OCI-LY1 (cell line): ENCODE data around the gene WWOX.

ENCODE experiments used
- H2AFZ ChIP-seq: fragments of 200-600 bp; sonication (generic), shearing (Covaris generic); 2 replicates; pipeline ENCODE4 v1.6.0; 2014; ENCODE audit warnings: antibody characterized with exemption, mild to moderate bottlenecking, low read length
- H3F3A ChIP-seq: fragments of 200-600 bp; sonication (generic), shearing (Covaris generic); 2 replicates; pipeline ENCODE4 v1.6.0; 2014; ENCODE audit warnings: mild to moderate bottlenecking, antibody characterized with exemption, low read length, moderate library complexity; ENCODE audit not compliant: insufficient read depth
- H3K27ac ChIP-seq: fragments of 200-600 bp; sonication (generic); 2 replicates; pipeline ENCODE4 v1.5.1; 2014; ENCODE audit warnings: low read length, mixed run types, mild to moderate bottlenecking, low read depth; ENCODE audit not compliant: poor library complexity, severe bottlenecking
- H3K27me3 ChIP-seq: fragments of 200-600 bp; sonication (generic); 2 replicates; pipeline ENCODE4 v1.6.0; 2014; ENCODE audit warnings: antibody characterized with exemption, mild to moderate bottlenecking, low read length, moderate library complexity; ENCODE audit not compliant: insufficient read depth
- H3K36me3 ChIP-seq: fragments of 200-600 bp; sonication (generic); 2 replicates; pipeline ENCODE4 v1.6.1; 2014; ENCODE audit warnings: mild to moderate bottlenecking, antibody characterized with exemption, low read length, moderate library complexity, mixed read lengths; ENCODE audit not compliant: insufficient read depth
- H3K4me1 ChIP-seq: fragments of 200-600 bp; sonication (generic); 2 replicates; pipeline ENCODE4 v1.5.1; 2014; ENCODE audit warnings: mild to moderate bottlenecking, low read length, moderate library complexity; ENCODE audit not compliant: insufficient read depth, severe bottlenecking
- H3K4me2 ChIP-seq: fragments of 200-600 bp; sonication (generic), shearing (Covaris generic); 2 replicates; pipeline ENCODE4 v1.6.1; 2014; ENCODE audit warnings: low read length
- H3K4me3 ChIP-seq: fragments of 200-600 bp; sonication (generic); 2 replicates; pipeline ENCODE4 v1.5.1; 2014; ENCODE audit warnings: low read length, low read depth, mild to moderate bottlenecking, mixed read lengths; ENCODE audit not compliant: poor library complexity, severe bottlenecking
- H3K79me2 ChIP-seq: fragments of 200-600 bp; shearing (Covaris generic); 2 replicates; pipeline ENCODE4 v1.6.1; 2016; ENCODE audit warnings: mixed run types, low read length, mixed read lengths; ENCODE audit not compliant: insufficient read depth
- H3K9ac ChIP-seq: fragments of 200-600 bp; sonication (generic), shearing (Covaris generic); 2 replicates; pipeline ENCODE4 v1.6.1; 2014; ENCODE audit warnings: mild to moderate bottlenecking, low read length, mixed read lengths
- H3K9me2 ChIP-seq: fragments of 200-600 bp; sonication (generic), shearing (Covaris generic); 2 replicates; pipeline ENCODE4 v1.6.1; 2014; ENCODE audit warnings: low read depth, mild to moderate bottlenecking, low read length, mixed read lengths
- H3K9me3 ChIP-seq: fragments of 200-600 bp; shearing (Covaris generic); 2 replicates; pipeline ENCODE4 v1.6.1; 2014; ENCODE audit warnings: low read length, mixed read lengths
- H4K20me1 ChIP-seq: fragments of 200-600 bp; sonication (generic), shearing (Covaris generic); 2 replicates; pipeline ENCODE4 v1.6.0; 2016; ENCODE audit warnings: mild to moderate bottlenecking, low read length; ENCODE audit not compliant: insufficient read depth
- CTCF ChIP-seq: fragments of 200-600 bp; sonication (generic), shearing (Covaris generic); IDR thresholded peaks from 2 replicates; pipeline ENCODE4 v1.5.1; 2017; ENCODE audit warnings: mild to moderate bottlenecking, antibody characterized with exemption, low read length, moderate library complexity, mixed read lengths
- EZH2 ChIP-seq: fragments of 200-600 bp; sonication (generic), shearing (Covaris generic); IDR thresholded peaks from 2 replicates; pipeline ENCODE4 v1.8.0; 2017; ENCODE audit warnings: borderline replicate concordance, mixed run types, mild to moderate bottlenecking, antibody characterized with exemption, low read length, moderate library complexity, mixed read lengths

Gene WWOX

GRCh38 chr16:78392585-78393195, 293.2 kb downstream of the WWOX start:
- Histone ChIP-seq H3K4me3 (no peak overlapping the region), H3K36me3 (no peaks in the 10 kb centered on the region), H3K4me2 (no peak overlapping the region), H3K9me2 (no peaks in the 10 kb centered on the region), H3F3A (no peaks in the 10 kb centered on the region), H3K9me3 (no peaks in the 10 kb centered on the region), H3K27me3 (no peaks in the 10 kb centered on the region), H3K4me1 (no peaks in the 10 kb centered on the region), H3K27ac (no peak overlapping the region), H3K9ac (no peak overlapping the region), H4K20me1 (no peaks in the 10 kb centered on the region), H3K79me2 (no peaks in the 10 kb centered on the region), H2AFZ (no peak overlapping the region)
- no peak for TF ChIP-seq CTCF
- TF ChIP-seq EZH2: no peak

DNA sequence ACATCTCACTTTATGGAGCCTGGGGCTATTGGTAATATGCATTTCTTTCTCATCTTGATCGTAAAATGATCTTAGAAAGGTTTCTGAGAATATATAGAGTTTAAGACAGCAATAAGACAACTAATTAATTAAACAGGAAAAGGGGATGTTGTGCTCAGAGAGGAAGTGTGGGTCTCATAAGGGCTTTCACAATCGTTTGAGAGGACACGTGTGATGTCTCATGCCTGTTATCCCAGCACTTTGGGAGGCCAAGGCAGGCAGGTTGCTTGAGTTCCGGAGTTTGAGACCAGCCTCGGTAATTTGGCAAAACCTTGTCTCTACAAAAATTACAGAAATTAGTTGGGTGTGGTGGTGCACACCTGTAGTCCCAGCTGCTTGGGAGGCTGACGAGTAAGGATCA, 295.6 kb downstream of the WWOX start:
- no peaks in the 10 kb centered on the region for H4K20me1 ChIP-seq
- TF ChIP-seq EZH2 (no peak), CTCF (no peak)
- H3K4me1 ChIP-seq: no peaks in the 10 kb centered on the region
- no peaks in the 10 kb centered on the region for H3K27me3 ChIP-seq
- H3K9me3 ChIP-seq: no peaks in the 10 kb centered on the region
- no peaks in the 10 kb centered on the region for H3K79me2 ChIP-seq
- H3K27ac ChIP-seq: no peak overlapping the region
- H3K4me3 ChIP-seq: no peak overlapping the region
- no peaks in the 10 kb centered on the region for H3K9me2 ChIP-seq
- H3K4me2 ChIP-seq: no peak overlapping the region
- H3K36me3 ChIP-seq: no peaks in the 10 kb centered on the region
- no peak overlapping the region for H3K9ac ChIP-seq
- H2AFZ ChIP-seq: no peak overlapping the region
- H3F3A ChIP-seq: no peaks in the 10 kb centered on the region

GRCh38 chr16:78396046-78396445, 296.6 kb downstream of the WWOX start:
- Histone ChIP-seq H3K27ac (no peak overlapping the region), H3K27me3 (no peaks in the 10 kb centered on the region), H3K4me2 (no peak overlapping the region), H3K9me3 (no peaks in the 10 kb centered on the region), H3K4me3 (no peak overlapping the region), H2AFZ (no peak overlapping the region), H3K36me3 (no peaks in the 10 kb centered on the region), H3F3A (no peaks in the 10 kb centered on the region), H3K9ac (no peak overlapping the region), H3K4me1 (no peaks in the 10 kb centered on the region), H4K20me1 (no peaks in the 10 kb centered on the region), H3K9me2 (no peaks in the 10 kb centered on the region), H3K79me2 (no peaks in the 10 kb centered on the region)
- TF ChIP-seq CTCF (peak; percentile 34), EZH2 (no peak)
